IMR-90 (cell line): ENCODE results near the gene KRT4. TPM values are rescaled to one million over a fixed set of nuclear protein-coding genes. Genes with fewer than 3 reads are reported as not detected.

Experiments
- ATAC-seq: fragments of 200-7000 bp; cut with Tn5 transposase; 2 replicates; pipeline ENCODE4 v1.9.1; 2020; ENCODE audit warnings: low read depth, mild to moderate bottlenecking, moderate library complexity
- BruUV-seq: library from RNA; stranded (reverse); fragments of 400-500 nt; replicated peaks from 2 replicates; lab custom pipeline; 2021; lab: Mats Ljungman, UMichigan
- CTCF ChIA-PET: fragments of 300-600 bp; formaldehyde crosslinking; extraction: SDS; loops from one replicate; lab custom pipeline; 2021; ENCODE audit warnings: antibody characterized with exemption; lab: Yijun Ruan, JAX
- POLR2A ChIA-PET: fragments of 300-600 bp; sonication (Branson Sonifier 250); formaldehyde crosslinking; loops from one replicate; lab custom pipeline; 2022; ENCODE audit warnings: antibody characterized with exemption; ENCODE audit not compliant: unreplicated experiment; lab: Charles Lee
- DNase-seq: peaks from one replicate; pipeline ENCODE4 v3.0.0; 2013
- H2AFZ ChIP-seq: replicated peaks from 2 replicates; pipeline ENCODE3; 2013; ENCODE audit warnings: low read length, mild to moderate bottlenecking; ENCODE audit not compliant: poor library complexity
- H2AK5ac ChIP-seq: 2 replicates; pipeline ENCODE4 v1.6.1; 2013; ENCODE audit warnings: low read depth, low read length, inconsistent platforms
- H2AK9ac ChIP-seq: replicated peaks from 2 replicates; pipeline ENCODE3; 2013; ENCODE audit warnings: mild to moderate bottlenecking, low read depth, low read length, moderate library complexity; ENCODE audit not compliant: poor library complexity
- H2BK120ac ChIP-seq: 2 replicates; pipeline ENCODE4 v1.6.1; 2013; ENCODE audit warnings: low read depth, low read length, inconsistent platforms
- H2BK15ac ChIP-seq: 3 replicates; pipeline ENCODE4 v1.6.1; 2013; ENCODE audit warnings: low read depth, low read length, inconsistent platforms
- H2BK20ac ChIP-seq: 2 replicates; pipeline ENCODE4 v1.6.1; 2013; ENCODE audit warnings: low read depth, mild to moderate bottlenecking, inconsistent platforms, low read length, moderate library complexity
- H2BK5ac ChIP-seq: 2 replicates; pipeline ENCODE4 v1.6.1; 2013; ENCODE audit warnings: mild to moderate bottlenecking, low read depth, low read length, inconsistent platforms; ENCODE audit not compliant: poor library complexity, severe bottlenecking
- H3K14ac ChIP-seq: replicated peaks from 2 replicates; pipeline ENCODE4 v1.6.1; 2013; ENCODE audit warnings: low read depth, low read length, inconsistent platforms
- H3K18ac ChIP-seq: 2 replicates; pipeline ENCODE4 v1.6.1; 2013; ENCODE audit warnings: low read depth, low read length, control low read depth
- H3K23ac ChIP-seq: 2 replicates; pipeline ENCODE4 v1.6.1; 2013; ENCODE audit warnings: low read depth, low read length, inconsistent platforms
- H3K27ac ChIP-seq: 2 replicates; pipeline ENCODE4 v1.5.1; 2013; ENCODE audit warnings: mild to moderate bottlenecking, control low read depth, low read length; ENCODE audit not compliant: insufficient read depth
- H3K27me3 ChIP-seq: 2 replicates; pipeline ENCODE4 v1.6.1; 2013; ENCODE audit warnings: low read length; ENCODE audit not compliant: control insufficient read depth, insufficient read depth
- H3K36me3 ChIP-seq: 2 replicates; pipeline ENCODE4 v1.6.1; 2013; ENCODE audit warnings: low read length, mixed read lengths; ENCODE audit not compliant: control insufficient read depth, insufficient read depth
- H3K4ac ChIP-seq: 2 replicates; pipeline ENCODE4 v1.6.1; 2013; ENCODE audit warnings: low read depth, low read length, inconsistent platforms
- H3K4me1 ChIP-seq: 2 replicates; pipeline ENCODE4 v1.6.1; 2013; ENCODE audit warnings: low read length, mixed read lengths; ENCODE audit not compliant: control insufficient read depth, insufficient read depth
- H3K4me2 ChIP-seq: 2 replicates; pipeline ENCODE4 v1.6.1; 2013; ENCODE audit warnings: low read depth, mild to moderate bottlenecking, control low read depth, low read length, moderate library complexity
- H3K4me3 ChIP-seq: 2 replicates; pipeline ENCODE4 v1.5.1; 2013; ENCODE audit warnings: low read depth, mild to moderate bottlenecking, control low read depth, low read length, moderate library complexity; ENCODE audit not compliant: insufficient read depth
- H3K56ac ChIP-seq: 2 replicates; pipeline ENCODE4 v1.6.1; 2013; ENCODE audit warnings: low read length, inconsistent platforms; ENCODE audit not compliant: insufficient read depth; ENCODE audit errors: extremely low read depth
- H3K79me1 ChIP-seq, 2 experiments: 2 replicates each; pipeline ENCODE4 v1.6.1; 2013; ENCODE audit warnings: low read length in 2 of 2, inconsistent platforms in 1 of 2, low read depth in 1 of 2
- H3K9ac ChIP-seq: 2 replicates; pipeline ENCODE4 v1.6.1; 2013; ENCODE audit warnings: low read depth, low read length, control low read depth
- H3K9me1 ChIP-seq: 2 replicates; pipeline ENCODE4 v1.6.1; 2013; ENCODE audit warnings: low read length, inconsistent platforms; ENCODE audit not compliant: insufficient read depth
- H3K9me3 ChIP-seq: 2 replicates; pipeline ENCODE4 v1.6.1; 2013; ENCODE audit warnings: low read length; ENCODE audit not compliant: control insufficient read depth, insufficient read depth
- H4K20me1 ChIP-seq: 2 replicates; pipeline ENCODE4 v1.6.1; 2013; ENCODE audit warnings: low read length, inconsistent platforms; ENCODE audit not compliant: insufficient read depth
- H4K5ac ChIP-seq: 2 replicates; pipeline ENCODE4 v1.6.1; 2013; ENCODE audit warnings: mild to moderate bottlenecking, low read depth, low read length, control low read depth
- H4K8ac ChIP-seq, 2 experiments: 2 replicates each; pipeline ENCODE4 v1.6.1; 2013; ENCODE audit warnings: low read depth in 2 of 2, low read length in 2 of 2, control low read depth in 1 of 2, inconsistent platforms in 1 of 2
- H4K91ac ChIP-seq: 2 replicates; pipeline ENCODE4 v1.6.1; 2013; ENCODE audit warnings: low read depth, low read length, inconsistent platforms; ENCODE audit not compliant: insufficient read depth
- BHLHE40 ChIP-seq: fragments of 150-350 bp; IDR thresholded peaks from 2 replicates; pipeline ENCODE4 v1.6.1; 2016; ENCODE audit warnings: mild to moderate bottlenecking, low read depth, low read length
- CEBPB ChIP-seq: IDR thresholded peaks from 2 replicates; pipeline ENCODE4 v1.6.1; 2012; ENCODE audit warnings: low read depth, low read length, improper control_type of control experiment
- CHD1 ChIP-seq: IDR thresholded peaks from 2 replicates; pipeline ENCODE4 v1.6.1; 2012; ENCODE audit warnings: low read depth, low read length, improper control_type of control experiment
- CTCF ChIP-seq: conservative IDR thresholded peaks from 2 replicates; pipeline ENCODE4 v1.5.1; 2012; ENCODE audit warnings: mild to moderate bottlenecking, low read depth, low read length, improper control_type of control experiment
- ELK1 ChIP-seq: fragments of 150-350 bp; IDR thresholded peaks from 2 replicates; pipeline ENCODE4 v1.6.1; 2016; ENCODE audit warnings: low read depth, mild to moderate bottlenecking, low read length, moderate library complexity, borderline replicate concordance
- FOS ChIP-seq: fragments of 150-350 bp; IDR thresholded peaks from 2 replicates; pipeline ENCODE4 v1.6.1; 2016; ENCODE audit warnings: low read depth, low read length
- MAFK ChIP-seq: IDR thresholded peaks from 2 replicates; pipeline ENCODE4 v1.6.1; 2012; ENCODE audit warnings: low read depth, low read length, improper control_type of control experiment
- MAZ ChIP-seq: IDR thresholded peaks from 2 replicates; pipeline ENCODE4 v1.6.1; 2012; ENCODE audit warnings: low read depth, mild to moderate bottlenecking, low read length, improper control_type of control experiment, moderate library complexity, borderline replicate concordance
- NFE2L2 ChIP-seq: fragments of 150-350 bp; IDR thresholded peaks from 2 replicates; pipeline ENCODE4 v1.6.1; 2016; ENCODE audit warnings: low read depth, mild to moderate bottlenecking, low read length
- POLR2A ChIP-seq: IDR thresholded peaks from 2 replicates; pipeline ENCODE4 v1.6.1; 2012; ENCODE audit warnings: mild to moderate bottlenecking, low read depth, low read length
- RAD21 ChIP-seq: IDR thresholded peaks from 2 replicates; pipeline ENCODE4 v1.6.1; 2012; ENCODE audit warnings: low read length, improper control_type of control experiment
- RFX5 ChIP-seq: IDR thresholded peaks from 2 replicates; pipeline ENCODE4 v1.8.0; 2012; ENCODE audit warnings: low read depth, mild to moderate bottlenecking, low read length, moderate library complexity
- SMC3 ChIP-seq: fragments of 150-350 bp; IDR thresholded peaks from 2 replicates; pipeline ENCODE4 v1.6.1; 2016; ENCODE audit warnings: low read depth, mild to moderate bottlenecking, antibody characterized with exemption, low read length, moderate library complexity
- USF2 ChIP-seq: fragments of 150-350 bp; IDR thresholded peaks from 2 replicates; pipeline ENCODE4 v1.6.1; 2017; ENCODE audit warnings: mild to moderate bottlenecking, antibody characterized with exemption, low read length, low read depth
- WGBS, 2 experiments: methylation state at CpG; one replicate each; pipeline versions ENCODE4 v1.1.5 to v1.1.7; 2013; ENCODE audit warnings: missing lambda C conversion rate in 2 of 2; ENCODE audit not compliant: insufficient read length in 1 of 2; ENCODE audit errors: extremely low coverage in 2 of 2; 5-methylcytosine and 5-hydroxymethylcytosine counted together
- dilution Hi-C: fragments of 300-500 bp; cut with HindIII; formaldehyde crosslinking; loops from one replicate; pipeline ENCODE4 v1.14.3; 2018; ENCODE audit warnings: low sequenced_read_pairs; ENCODE audit not compliant: unreplicated experiment
- in situ Hi-C: fragments of 300-500 bp; cut with MboI; formaldehyde crosslinking; loops from 3 replicates; pipeline ENCODE4 v1.14.3; 2019; ENCODE audit warnings: low sequenced_read_pairs, inconsistent platforms, mixed read lengths
- intact Hi-C: fragments of 100-400 bp; cut with micrococcal nuclease; formaldehyde crosslinking; loops from 2 replicates; pipeline ENCODE4 v1.10.0; 2022
- polyA plus RNA-seq, 3 experiments: library from polyadenylated mRNA; depleted of rRNA; stranded (reverse); fragments of >200 nt; gene quantifications; 2 replicates each; pipeline ENCODE4 v1.2.3, GENCODE V29; 2012; ENCODE audit warnings: low replicate concordance in 1 of 3
- total RNA-seq: library from RNA; depleted of rRNA; stranded (reverse); fragments of >200 nt; gene quantifications from 2 replicates; pipeline ENCODE4 v1.2.3, GENCODE V29; 2012

Gene KRT4
- total and polyA plus RNA-seq, 2 of the 4 experiments (the other 2 are of a cell fraction) = under 0.01 to 0.07 TPM

- Histone ChIP-seq H2BK5ac (no peak overlapping the region), H3K9me1 (no peaks in the 10 kb centered on the region; the same call in 1 of the 2 replicates), H2BK15ac (no peak overlapping the region), H3K4me2 (no peak overlapping the region), H4K91ac (no peak overlapping the region), H3K56ac (no peak overlapping the region), H3K9ac (no peak overlapping the region), H3K18ac (no peak overlapping the region), H3K79me1 (no peaks in the 10 kb centered on the region), H2BK20ac (no peak overlapping the region), H3K9me3 (no peaks in the 10 kb centered on the region), H2BK120ac (no peak overlapping the region), H3K36me3 (no peaks in the 10 kb centered on the region), H4K20me1 (no peaks in the 10 kb centered on the region; the same call in 1 of the 2 replicates), H3K4ac (no peak overlapping the region), H3K4me3 (no peak overlapping the region), H3K27me3 (peaks cover 45% of the 10 kb centered on the region), H2AK9ac (peak overlapping the region; percentile 9), H4K5ac (no peak overlapping the region), H3K27ac (no peak overlapping the region), H3K14ac (no peak overlapping the region), H3K23ac (no peak overlapping the region), H2AK5ac (no peak overlapping the region), H3K4me1 (no peaks in the 10 kb centered on the region), H2AFZ (no peak overlapping the region), H4K8ac (no peak overlapping the region)
- no peak for ATAC-seq
- BruUV-seq = no TSS peak
- ChIA-PET CTCF (no interaction called here), POLR2A (no interaction called here)
- WGBS, 2 experiments = 65% methylated on average over 2 of the region's 4 CpGs; no CpG with 5 or more reads in 1 of the 2 experiments
- dilution Hi-C loops = no loop called here
- intact Hi-C loops = no loop called here
- in situ Hi-C loops = no loop called here
- no peak for DNase-seq
- TF ChIP-seq USF2 = no peak
- no peak for TF ChIP-seq RAD21
- no peak for TF ChIP-seq RFX5
- no peak for TF ChIP-seq NFE2L2
- no peak for TF ChIP-seq BHLHE40
- TF ChIP-seq MAZ = no peak
- TF ChIP-seq POLR2A = no peak
- TF ChIP-seq SMC3 = no peak
- no peak for TF ChIP-seq CEBPB
- TF ChIP-seq FOS = no peak
- TF ChIP-seq CTCF = no peak
- no peak for TF ChIP-seq ELK1
- TF ChIP-seq CHD1 = no peak
- no peak for TF ChIP-seq MAFK
Observed at GRCh38 chr12:52821071-52821730, 7.3 kb upstream of the KRT4 start.
